HepG2 (cell line): ENCODE data around the gene SPTSSB. TPM values are rescaled to one million over a fixed set of nuclear protein-coding genes. Genes with fewer than 3 reads are reported as not detected.

Experiments
- ATAC-seq: fragments of 200-7000 bp; cut with Tn5 transposase; 3 replicates; pipeline ENCODE4 v1.9.1; 2020; ENCODE audit warnings: mild to moderate bottlenecking, moderate library complexity
- BruUV-seq: library from RNA; stranded (reverse); fragments of 400-500 nt; replicated peaks from 2 replicates; lab custom pipeline; 2021; lab: Mats Ljungman, UMichigan
- CTCF ChIA-PET: fragments of 300-600 bp; formaldehyde crosslinking; extraction: SDS; loops from one replicate; lab custom pipeline; 2021; ENCODE audit warnings: low total read pairs, inconsistent platforms, low intra/inter-chr PET ratio; lab: Yijun Ruan, JAX
- POLR2A ChIA-PET: fragments of 350-600 bp; sonication (Branson Sonifier 250); formaldehyde crosslinking; loops from one replicate; lab custom pipeline; 2020; ENCODE audit warnings: antibody characterized with exemption, inconsistent platforms; lab: Yijun Ruan, JAX
- DNase-seq: peaks from one replicate; pipeline ENCODE4 v3.0.0-alpha.2; 2015; ENCODE audit warnings: low spot score
- FAIRE-seq: peaks from 3 replicates; lab custom pipeline; 2011; peaks lifted over from hg19 to GRCh38; lab: Jason Lieb, UNC
- H2AFZ ChIP-seq: one replicate; pipeline ENCODE4 v1.6.1; 2011; ENCODE audit warnings: low read length, inconsistent platforms
- H3K27ac ChIP-seq: fragments of 300-600 bp; 3 replicates; pipeline ENCODE4 v1.8.0; 2011; ENCODE audit warnings: mixed run types, mild to moderate bottlenecking, mixed read lengths, low read length, inconsistent platforms; ENCODE audit not compliant: insufficient read depth; ENCODE audit errors: extremely low read length
- H3K27me3 ChIP-seq, 2 experiments: fragments of 200-600 bp in 1 of 2; 2 replicates in 1 of 2; 3 replicates in 1 of 2; pipeline versions ENCODE4 v1.6.0 to v1.8.0; 2011; ENCODE audit warnings: low read length in 2 of 2, mild to moderate bottlenecking in 2 of 2, moderate library complexity in 2 of 2, inconsistent platforms in 1 of 2; ENCODE audit not compliant: insufficient read depth in 2 of 2, control insufficient read depth in 1 of 2
- H3K36me3 ChIP-seq, 2 experiments: fragments of 200-600 bp in 1 of 2; replicated peaks in 1 of 2; 2 replicates in 1 of 2; 3 replicates in 1 of 2; pipeline versions ENCODE4 v1.5.1 to v1.8.0; 2011; ENCODE audit warnings: low read length in 2 of 2, inconsistent platforms in 1 of 2; ENCODE audit not compliant: insufficient read depth in 2 of 2, control insufficient read depth in 1 of 2
- H3K4me1 ChIP-seq: 2 replicates; pipeline ENCODE4 v1.5.1; 2012; ENCODE audit warnings: low read length, inconsistent platforms; ENCODE audit not compliant: insufficient read depth
- H3K4me2 ChIP-seq: 2 replicates; pipeline ENCODE4 v1.6.0; 2011; ENCODE audit warnings: low read depth, low read length, inconsistent platforms
- H3K4me3 ChIP-seq, 3 experiments: fragments of 200-600 bp in 1 of 3; sonication (generic), shearing (Covaris generic) in 1 of 3; replicated peaks in 1 of 3; 2 replicates each; pipeline ENCODE4 v1.5.1; 2011 to 2016; ENCODE audit warnings: low read length in 3 of 3, inconsistent platforms in 2 of 3, low read depth in 2 of 3, mild to moderate bottlenecking in 2 of 3, control low read depth in 1 of 3, mixed read lengths in 1 of 3; ENCODE audit not compliant: insufficient read depth in 1 of 3
- H3K79me2 ChIP-seq: one replicate; pipeline ENCODE4 v1.6.1; 2011; ENCODE audit warnings: low read length, inconsistent platforms; ENCODE audit not compliant: insufficient read depth
- H3K9ac ChIP-seq: 2 replicates; pipeline ENCODE4 v1.6.0; 2011; ENCODE audit warnings: mild to moderate bottlenecking, low read depth, low read length, inconsistent platforms; ENCODE audit not compliant: insufficient read depth
- H3K9me3 ChIP-seq: 2 replicates; pipeline ENCODE4 v1.5.1; 2012; ENCODE audit warnings: mild to moderate bottlenecking, low read length
- H4K20me1 ChIP-seq: 2 replicates; pipeline ENCODE4 v1.6.0; 2011; ENCODE audit warnings: inconsistent platforms, mild to moderate bottlenecking, low read length, moderate library complexity; ENCODE audit not compliant: insufficient read depth
- KDM5A ChIP-seq: fragments of 200-600 bp; sonication (generic); IDR thresholded peaks from 2 replicates; pipeline ENCODE4 v1.7.0; 2018; ENCODE audit warnings: antibody characterized with exemption, mild to moderate bottlenecking, low read length, borderline replicate concordance
- MEF2D ChIP-seq: sonication (generic); formaldehyde crosslinking; IDR thresholded peaks from 2 replicates; pipeline ENCODE4 v1.5.1; 2020; ENCODE audit warnings: mild to moderate bottlenecking, missing genetic modification reagents
- MZF1 ChIP-seq: sonication (generic); formaldehyde crosslinking; IDR thresholded peaks from 2 replicates; pipeline ENCODE4 v1.8.1; 2023; ENCODE audit warnings: mild to moderate bottlenecking, missing genetic modification reagents, borderline replicate concordance
- NBN ChIP-seq: fragments of 450-650 bp; conservative IDR thresholded peaks from 2 replicates; pipeline ENCODE4 v1.6.1; 2017
- PAXIP1 ChIP-seq: sonication (generic); formaldehyde crosslinking; conservative IDR thresholded peaks from 2 replicates; pipeline ENCODE4 v1.4.0; 2020; ENCODE audit warnings: mild to moderate bottlenecking, missing genetic modification reagents, moderate library complexity
- SMAD9 ChIP-seq: sonication (generic); formaldehyde crosslinking; IDR thresholded peaks from 2 replicates; pipeline ENCODE4 v1.5.1; 2020; ENCODE audit warnings: mild to moderate bottlenecking, missing genetic modification reagents
- ZNF10 ChIP-seq: sonication (generic); formaldehyde crosslinking; IDR thresholded peaks from 2 replicates; pipeline ENCODE4 v1.4.0; 2020; ENCODE audit warnings: mild to moderate bottlenecking, low read depth, missing genetic modification reagents, borderline replicate concordance
- ZNF768 ChIP-seq: sonication (generic); formaldehyde crosslinking; IDR thresholded peaks from 2 replicates; pipeline ENCODE4 v1.4.0; 2020; ENCODE audit warnings: missing genetic modification reagents
- WGBS: methylation state at CpG from one replicate; pipeline ENCODE4 v1.1.6; 2017; ENCODE audit warnings: low lambda C conversion rate; 5-methylcytosine and 5-hydroxymethylcytosine counted together
- in situ Hi-C: cut with HindIII; loops from 2 replicates; pipeline ENCODE4 v1.10.0; 2017; ENCODE audit warnings: low pct_unique_long_range_greater_than_20kb; ENCODE audit not compliant: extremely low pct_ligation_motif_present
- intact Hi-C: fragments of 100-400 bp; cut with micrococcal nuclease; formaldehyde crosslinking; loops from one replicate; pipeline ENCODE4 v1.10.0; 2022; ENCODE audit not compliant: unreplicated experiment
- polyA plus RNA-seq, 8 experiments: library from polyadenylated mRNA; depleted of rRNA in 3 of 8; stranded (reverse) in 7 of 8; unstranded in 1 of 8; fragments of >200 nt; fragmentation: Illumina TruSeq in 4 of 8; extraction: Trizol in 4 of 8; gene quantifications; 2 replicates each; pipeline versions ENCODE4 v1.2.1 to v1.2.3, GENCODE V29; 2011 to 2016; ENCODE audit warnings: low read depth in 4 of 8, missing spikeins in 1 of 8, mixed read lengths in 1 of 8; ENCODE audit not compliant: insufficient read depth in 1 of 8
- total RNA-seq, 5 experiments: library from RNA; depleted of rRNA; stranded (reverse); fragments of >200 nt; fragmentation: Illumina TruSeq; extraction: Trizol; gene quantifications; 2 replicates each; pipeline ENCODE4 v1.2.3, GENCODE V29; 2016; ENCODE audit warnings: low read depth in 1 of 5
- TF ChIP-seq, protein P1 (sequence below): sonication (generic); formaldehyde crosslinking; IDR thresholded peaks from one replicate; pipeline ENCODE4 v1.5.1; 2020; ENCODE audit warnings: mild to moderate bottlenecking, missing genetic modification reagents; ENCODE audit errors: not compliant biosample characterization
- TF ChIP-seq, protein P2 (sequence below): sonication (generic); formaldehyde crosslinking; IDR thresholded peaks from 2 replicates; pipeline ENCODE4 v1.4.0; 2020; ENCODE audit warnings: missing genetic modification reagents

SPTSSB gene
- total and polyA plus RNA-seq, 2 of the 13 experiments (the other 11 are each of a cell fraction or from before 2014, with no cell fraction given): 0.51 to 2.4 TPM

DNA sequence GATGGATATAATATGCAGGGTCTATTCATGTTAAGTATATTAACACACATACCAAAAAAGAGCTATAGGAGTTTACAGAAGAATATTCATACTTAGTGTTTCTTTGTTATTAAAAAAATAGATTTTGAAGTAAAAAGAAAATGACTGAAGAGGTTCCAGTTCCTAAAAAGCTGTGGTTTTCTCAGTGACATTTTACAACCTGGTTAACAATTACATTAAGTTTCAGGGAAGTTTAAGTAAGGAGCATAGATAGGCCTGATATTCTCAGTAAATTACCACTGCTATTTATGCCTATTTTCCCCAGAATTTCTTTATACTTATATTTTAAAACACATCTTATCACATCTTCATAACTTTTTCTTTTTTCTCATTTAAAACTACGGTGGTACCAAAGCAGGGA is 43.6 kb upstream of the SPTSSB start (continued):
- TF ChIP-seq PAXIP1 (CRISPR knock-in tag) (no peak), ZNF10 (no peak), MZF1 (CRISPR knock-in tag) (no peak), MEF2D (CRISPR knock-in tag) (no peak)

- Histone ChIP-seq H2AFZ (no peak overlapping the region), H3K27me3 (peaks cover 4 to 7% of the 10 kb centered on the region in 2 experiments; a peak in 2 of 5 replicates), H3K9me3 (no peaks in the 10 kb centered on the region), H3K4me2 (no peak overlapping the region), H3K9ac (no peak overlapping the region), H3K4me3 (no peak overlapping the region), H3K4me1 (peaks cover 46% of the 10 kb centered on the region), H3K36me3 (no peaks in the 10 kb centered on the region), H4K20me1 (no peaks in the 10 kb centered on the region), H3K27ac (no peak overlapping the region), H3K79me2 (no peaks in the 10 kb centered on the region)
- intact Hi-C loops (no loop called here), in situ Hi-C loops (loop anchor here (5.0 kb wide), 1 partner anchor 142 kb away; no protein-coding TSS in a partner anchor)
- ChIA-PET CTCF (no interaction called here), POLR2A (no interaction called here)
- 3% methylated on average over 1 of the region's 1 CpG for WGBS
- ATAC-seq: no peak
- DNase-seq: no peak
- FAIRE-seq: no peak
- BruUV-seq: no TSS peak
- TF ChIP-seq, protein P1, sequence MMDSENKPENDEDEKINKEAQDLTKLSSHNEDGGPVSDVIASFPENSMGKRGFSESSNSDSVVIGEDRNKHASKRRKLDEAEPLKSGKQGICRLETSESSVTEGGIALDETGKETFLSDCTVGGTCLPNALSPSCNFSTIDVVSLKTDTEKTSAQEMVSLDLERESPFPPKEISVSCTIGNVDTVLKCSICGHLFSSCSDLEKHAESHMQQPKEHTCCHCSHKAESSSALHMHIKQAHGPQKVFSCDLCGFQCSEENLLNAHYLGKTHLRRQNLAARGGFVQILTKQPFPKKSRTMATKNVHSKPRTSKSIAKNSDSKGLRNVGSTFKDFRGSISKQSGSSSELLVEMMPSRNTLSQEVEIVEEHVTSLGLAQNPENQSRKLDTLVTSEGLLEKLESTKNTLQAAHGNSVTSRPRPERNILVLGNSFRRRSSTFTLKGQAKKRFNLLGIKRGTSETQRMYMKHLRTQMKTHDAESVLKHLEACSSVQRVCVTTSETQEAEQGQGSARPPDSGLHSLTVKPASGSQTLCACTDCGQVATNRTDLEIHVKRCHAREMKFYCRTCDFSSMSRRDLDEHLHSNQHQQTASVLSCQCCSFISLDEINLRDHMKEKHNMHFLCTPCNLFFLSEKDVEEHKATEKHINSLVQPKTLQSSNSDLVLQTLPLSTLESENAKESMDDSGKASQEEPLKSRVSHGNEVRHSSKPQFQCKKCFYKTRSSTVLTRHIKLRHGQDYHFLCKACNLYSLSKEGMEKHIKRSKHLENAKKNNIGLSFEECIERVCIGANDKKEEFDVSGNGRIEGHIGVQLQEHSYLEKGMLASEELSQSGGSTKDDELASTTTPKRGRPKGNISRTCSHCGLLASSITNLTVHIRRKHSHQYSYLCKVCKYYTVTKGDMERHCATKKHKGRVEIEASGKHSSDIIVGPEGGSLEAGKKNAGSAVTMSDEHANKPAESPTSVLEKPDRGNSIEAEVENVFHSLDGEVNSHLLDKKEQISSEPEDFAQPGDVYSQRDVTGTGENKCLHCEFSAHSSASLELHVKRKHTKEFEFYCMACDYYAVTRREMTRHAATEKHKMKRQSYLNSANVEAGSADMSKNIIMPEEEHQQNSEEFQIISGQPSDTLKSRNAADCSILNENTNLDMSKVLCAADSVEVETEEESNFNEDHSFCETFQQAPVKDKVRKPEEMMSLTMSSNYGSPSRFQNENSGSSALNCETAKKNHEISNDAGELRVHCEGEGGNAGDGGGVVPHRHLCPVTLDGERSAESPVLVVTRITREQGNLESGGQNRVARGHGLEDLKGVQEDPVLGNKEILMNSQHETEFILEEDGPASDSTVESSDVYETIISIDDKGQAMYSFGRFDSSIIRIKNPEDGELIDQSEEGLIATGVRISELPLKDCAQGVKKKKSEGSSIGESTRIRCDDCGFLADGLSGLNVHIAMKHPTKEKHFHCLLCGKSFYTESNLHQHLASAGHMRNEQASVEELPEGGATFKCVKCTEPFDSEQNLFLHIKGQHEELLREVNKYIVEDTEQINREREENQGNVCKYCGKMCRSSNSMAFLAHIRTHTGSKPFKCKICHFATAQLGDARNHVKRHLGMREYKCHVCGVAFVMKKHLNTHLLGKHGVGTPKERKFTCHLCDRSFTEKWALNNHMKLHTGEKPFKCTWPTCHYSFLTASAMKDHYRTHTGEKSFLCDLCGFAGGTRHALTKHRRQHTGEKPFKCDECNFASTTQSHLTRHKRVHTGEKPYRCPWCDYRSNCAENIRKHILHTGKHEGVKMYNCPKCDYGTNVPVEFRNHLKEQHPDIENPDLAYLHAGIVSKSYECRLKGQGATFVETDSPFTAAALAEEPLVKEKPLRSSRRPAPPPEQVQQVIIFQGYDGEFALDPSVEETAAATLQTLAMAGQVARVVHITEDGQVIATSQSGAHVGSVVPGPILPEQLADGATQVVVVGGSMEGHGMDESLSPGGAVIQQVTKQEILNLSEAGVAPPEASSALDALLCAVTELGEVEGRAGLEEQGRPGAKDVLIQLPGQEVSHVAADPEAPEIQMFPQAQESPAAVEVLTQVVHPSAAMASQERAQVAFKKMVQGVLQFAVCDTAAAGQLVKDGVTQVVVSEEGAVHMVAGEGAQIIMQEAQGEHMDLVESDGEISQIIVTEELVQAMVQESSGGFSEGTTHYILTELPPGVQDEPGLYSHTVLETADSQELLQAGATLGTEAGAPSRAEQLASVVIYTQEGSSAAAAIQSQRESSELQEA (CRISPR knock-in tag): no peak
- TF ChIP-seq SMAD9 (CRISPR knock-in tag) (no peak), KDM5A (no peak), ZNF768 (CRISPR knock-in tag) (no peak), NBN (no peak)
- TF ChIP-seq, protein P2, sequence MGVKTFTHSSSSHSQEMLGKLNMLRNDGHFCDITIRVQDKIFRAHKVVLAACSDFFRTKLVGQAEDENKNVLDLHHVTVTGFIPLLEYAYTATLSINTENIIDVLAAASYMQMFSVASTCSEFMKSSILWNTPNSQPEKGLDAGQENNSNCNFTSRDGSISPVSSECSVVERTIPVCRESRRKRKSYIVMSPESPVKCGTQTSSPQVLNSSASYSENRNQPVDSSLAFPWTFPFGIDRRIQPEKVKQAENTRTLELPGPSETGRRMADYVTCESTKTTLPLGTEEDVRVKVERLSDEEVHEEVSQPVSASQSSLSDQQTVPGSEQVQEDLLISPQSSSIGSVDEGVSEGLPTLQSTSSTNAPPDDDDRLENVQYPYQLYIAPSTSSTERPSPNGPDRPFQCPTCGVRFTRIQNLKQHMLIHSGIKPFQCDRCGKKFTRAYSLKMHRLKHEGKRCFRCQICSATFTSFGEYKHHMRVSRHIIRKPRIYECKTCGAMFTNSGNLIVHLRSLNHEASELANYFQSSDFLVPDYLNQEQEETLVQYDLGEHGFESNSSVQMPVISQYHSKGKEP (CRISPR knock-in tag): no peak
These were observed 42.5 kb upstream of the SPTSSB start for GRCh38 chr3:161413855-161414210.
